NCI-H510A treated with DMSO at 0.1 percent for 48 hours (cell line): ENCODE data around the gene C2CD4B.

ENCODE experiments used
- DNase-seq: peaks from one replicate; lab custom pipeline; 2025; lab: John Stamatoyannopoulos, UW

Gene C2CD4B

DNA sequence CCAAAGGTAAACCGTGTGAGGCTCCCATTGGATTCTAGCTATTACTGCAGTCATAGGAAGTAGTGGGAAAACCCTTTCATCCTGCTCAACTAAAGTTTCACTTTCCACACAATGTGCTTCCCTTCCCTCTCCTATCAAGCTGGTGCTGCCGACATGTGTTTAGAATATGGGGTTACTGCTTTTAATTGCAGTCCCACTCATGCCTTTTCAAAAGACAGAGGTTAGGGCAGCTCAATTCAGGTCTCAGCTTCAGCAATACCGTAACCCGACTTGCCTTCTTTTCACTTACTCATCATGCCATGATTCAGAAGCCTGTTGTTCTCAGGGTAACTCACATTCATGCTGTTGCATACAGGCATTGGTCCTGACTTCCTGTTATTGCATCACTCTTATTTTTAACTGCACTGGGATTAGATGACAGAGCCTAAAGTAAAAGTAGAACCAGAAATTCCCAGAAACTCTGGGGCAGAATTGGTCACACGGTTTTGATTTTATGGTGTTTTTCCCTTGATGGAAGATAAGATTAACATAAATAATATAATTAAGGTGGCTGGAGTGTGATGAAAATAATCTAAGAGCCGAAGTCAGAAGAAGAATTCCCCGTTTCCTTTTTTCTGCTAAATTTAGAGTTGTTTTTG is 45.7 kb downstream of the C2CD4B start:
- DNase-seq = peak; percentile 7

- no peak for DNase-seq
Observed at GRCh38 chr15:62118520-62119226, 46.4 kb downstream of the C2CD4B start.

DNA sequence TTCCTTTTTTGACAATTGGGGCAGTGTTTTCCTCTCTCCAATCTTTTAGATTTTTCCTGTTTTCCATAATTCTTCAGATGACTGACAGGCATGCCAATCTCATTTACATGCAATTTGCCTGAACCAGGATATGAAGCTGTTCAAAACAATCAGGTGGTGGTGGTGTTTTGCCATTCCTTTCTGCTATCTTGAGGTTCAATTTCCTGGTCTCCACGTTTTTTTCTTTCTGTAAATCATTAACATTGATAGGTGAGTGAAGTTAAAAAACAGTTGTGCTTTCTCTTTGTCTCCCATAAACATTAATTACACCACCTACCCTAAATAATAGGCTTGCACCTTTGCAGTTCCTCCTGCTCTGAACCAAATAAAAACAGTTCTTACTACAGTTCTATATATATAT is 49.2 kb downstream of the C2CD4B start:
- DNase-seq = no peak
